Measurements from ENCODE around the gene STAG1. TPM values are rescaled to one million over a fixed set of nuclear protein-coding genes. Genes with fewer than 3 reads are reported as not detected.

Gene STAG1
- polyA plus RNA-seq, 1 donor from 2014 or later, result 30.8 TPM

DNA sequence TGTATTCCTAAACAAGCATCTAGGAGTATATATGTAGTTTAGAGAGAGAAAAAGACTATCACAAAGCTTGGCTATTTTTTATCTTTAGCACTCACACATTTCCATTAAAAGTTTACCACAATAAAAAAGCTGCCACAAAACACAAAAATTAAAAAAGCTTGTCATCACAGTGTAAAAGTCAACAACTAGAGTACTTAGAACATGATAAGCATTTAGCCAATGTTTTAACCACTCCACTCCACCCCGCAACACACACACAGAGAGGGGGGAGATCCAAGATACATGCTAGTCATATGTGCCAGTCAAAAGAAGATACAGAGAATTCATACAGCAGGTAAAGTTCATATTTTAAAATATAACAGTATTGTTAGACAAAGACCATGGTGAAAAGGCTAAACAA lies 79.7 kb downstream of the STAG1 start:
- Histone ChIP-seq H3K36me3 (ENCODE audit: insufficient read depth, low read length) (no peaks in the 10 kb centered on the region), H3K4me2 (ENCODE audit: low read length) (no peak overlapping the region), H3F3A (ENCODE audit: insufficient read depth, low read length, poor library complexity, severe bottlenecking) (peaks cover 6% of the 10 kb centered on the region), H3K27ac (ENCODE audit: low read length) (no peak overlapping the region), H3K27me3 (ENCODE audit: insufficient read depth, low read depth, low read length) (no peaks in the 10 kb centered on the region), H2AFZ (ENCODE audit: low read depth, low read length) (no peak overlapping the region), H3K9me2 (ENCODE audit: insufficient read depth, low read length) (no peaks in the 10 kb centered on the region), H3K79me2 (replicated peaks; ENCODE audit: insufficient read depth, low read length) (peaks cover 50% of the 10 kb centered on the region), H4K20me1 (ENCODE audit: insufficient read depth) (no peaks in the 10 kb centered on the region), H3K9me3 (ENCODE audit: low read length) (no peaks in the 10 kb centered on the region), H3K9ac (ENCODE audit: low read length) (no peak overlapping the region), H3K4me3 (ENCODE audit: low read length) (no peak overlapping the region)
- TF ChIP-seq TAF1 (IDR thresholded peaks at IDR 0.05; ENCODE audit: low read depth) (no peak), POLR2AphosphoS5 (IDR thresholded peaks at IDR 0.05) (no peak), EP300 (conservative IDR thresholded peaks at IDR 0.05; ENCODE audit: poor library complexity, severe bottlenecking) (no peak), RAD21 (conservative IDR thresholded peaks at IDR 0.05) (no peak), EZH2 (IDR thresholded peaks at IDR 0.05; ENCODE audit: borderline replicate concordance, insufficient read depth, low read length, poor library complexity, severe bottlenecking) (no peak)
- TF ChIP-seq, protein P1, sequence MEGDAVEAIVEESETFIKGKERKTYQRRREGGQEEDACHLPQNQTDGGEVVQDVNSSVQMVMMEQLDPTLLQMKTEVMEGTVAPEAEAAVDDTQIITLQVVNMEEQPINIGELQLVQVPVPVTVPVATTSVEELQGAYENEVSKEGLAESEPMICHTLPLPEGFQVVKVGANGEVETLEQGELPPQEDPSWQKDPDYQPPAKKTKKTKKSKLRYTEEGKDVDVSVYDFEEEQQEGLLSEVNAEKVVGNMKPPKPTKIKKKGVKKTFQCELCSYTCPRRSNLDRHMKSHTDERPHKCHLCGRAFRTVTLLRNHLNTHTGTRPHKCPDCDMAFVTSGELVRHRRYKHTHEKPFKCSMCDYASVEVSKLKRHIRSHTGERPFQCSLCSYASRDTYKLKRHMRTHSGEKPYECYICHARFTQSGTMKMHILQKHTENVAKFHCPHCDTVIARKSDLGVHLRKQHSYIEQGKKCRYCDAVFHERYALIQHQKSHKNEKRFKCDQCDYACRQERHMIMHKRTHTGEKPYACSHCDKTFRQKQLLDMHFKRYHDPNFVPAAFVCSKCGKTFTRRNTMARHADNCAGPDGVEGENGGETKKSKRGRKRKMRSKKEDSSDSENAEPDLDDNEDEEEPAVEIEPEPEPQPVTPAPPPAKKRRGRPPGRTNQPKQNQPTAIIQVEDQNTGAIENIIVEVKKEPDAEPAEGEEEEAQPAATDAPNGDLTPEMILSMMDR (IDR thresholded peaks at IDR 0.05; ENCODE audit: poor library complexity, severe bottlenecking), result no peak
- TF ChIP-seq, protein P2, sequence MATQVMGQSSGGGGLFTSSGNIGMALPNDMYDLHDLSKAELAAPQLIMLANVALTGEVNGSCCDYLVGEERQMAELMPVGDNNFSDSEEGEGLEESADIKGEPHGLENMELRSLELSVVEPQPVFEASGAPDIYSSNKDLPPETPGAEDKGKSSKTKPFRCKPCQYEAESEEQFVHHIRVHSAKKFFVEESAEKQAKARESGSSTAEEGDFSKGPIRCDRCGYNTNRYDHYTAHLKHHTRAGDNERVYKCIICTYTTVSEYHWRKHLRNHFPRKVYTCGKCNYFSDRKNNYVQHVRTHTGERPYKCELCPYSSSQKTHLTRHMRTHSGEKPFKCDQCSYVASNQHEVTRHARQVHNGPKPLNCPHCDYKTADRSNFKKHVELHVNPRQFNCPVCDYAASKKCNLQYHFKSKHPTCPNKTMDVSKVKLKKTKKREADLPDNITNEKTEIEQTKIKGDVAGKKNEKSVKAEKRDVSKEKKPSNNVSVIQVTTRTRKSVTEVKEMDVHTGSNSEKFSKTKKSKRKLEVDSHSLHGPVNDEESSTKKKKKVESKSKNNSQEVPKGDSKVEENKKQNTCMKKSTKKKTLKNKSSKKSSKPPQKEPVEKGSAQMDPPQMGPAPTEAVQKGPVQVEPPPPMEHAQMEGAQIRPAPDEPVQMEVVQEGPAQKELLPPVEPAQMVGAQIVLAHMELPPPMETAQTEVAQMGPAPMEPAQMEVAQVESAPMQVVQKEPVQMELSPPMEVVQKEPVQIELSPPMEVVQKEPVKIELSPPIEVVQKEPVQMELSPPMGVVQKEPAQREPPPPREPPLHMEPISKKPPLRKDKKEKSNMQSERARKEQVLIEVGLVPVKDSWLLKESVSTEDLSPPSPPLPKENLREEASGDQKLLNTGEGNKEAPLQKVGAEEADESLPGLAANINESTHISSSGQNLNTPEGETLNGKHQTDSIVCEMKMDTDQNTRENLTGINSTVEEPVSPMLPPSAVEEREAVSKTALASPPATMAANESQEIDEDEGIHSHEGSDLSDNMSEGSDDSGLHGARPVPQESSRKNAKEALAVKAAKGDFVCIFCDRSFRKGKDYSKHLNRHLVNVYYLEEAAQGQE (IDR thresholded peaks at IDR 0.05; ENCODE audit: borderline replicate concordance), result no peak

DNA sequence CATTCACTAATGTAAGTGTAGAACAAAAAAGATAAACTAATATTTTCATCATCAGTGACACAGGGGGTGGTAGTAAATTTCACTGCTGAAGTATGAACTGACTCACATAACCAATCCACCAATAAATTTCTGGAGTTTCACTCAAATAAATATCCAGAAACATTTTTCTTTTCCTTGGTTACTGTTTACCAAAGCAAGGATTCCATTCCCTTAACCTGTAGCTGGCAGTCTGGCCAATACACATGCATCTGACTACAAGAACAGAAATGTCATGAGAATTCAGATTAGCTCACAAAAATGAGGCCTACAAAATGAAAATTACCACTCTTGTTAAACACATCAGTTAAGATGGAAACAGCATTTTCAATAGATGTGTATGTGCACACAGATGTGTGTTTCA lies 80.3 kb downstream of the STAG1 start:
- H4K20me1 ChIP-seq (ENCODE audit: insufficient read depth), result no peaks in the 10 kb centered on the region
- peaks cover 6% of the 10 kb centered on the region for H3F3A ChIP-seq (ENCODE audit: insufficient read depth, low read length, poor library complexity, severe bottlenecking)
- H3K27ac ChIP-seq (ENCODE audit: low read length), result no peak overlapping the region
- no peak overlapping the region for H3K4me3 ChIP-seq (ENCODE audit: low read length)
- no peak overlapping the region for H3K9ac ChIP-seq (ENCODE audit: low read length)
- H3K9me3 ChIP-seq (ENCODE audit: low read length), result no peaks in the 10 kb centered on the region
- H3K4me2 ChIP-seq (ENCODE audit: low read length), result no peak overlapping the region
- H3K9me2 ChIP-seq (ENCODE audit: insufficient read depth, low read length), result no peaks in the 10 kb centered on the region
- peaks cover 50% of the 10 kb centered on the region for H3K79me2 ChIP-seq (replicated peaks; ENCODE audit: insufficient read depth, low read length)
- no peaks in the 10 kb centered on the region for H3K27me3 ChIP-seq (ENCODE audit: insufficient read depth, low read depth, low read length)
- TF ChIP-seq EP300 (conservative IDR thresholded peaks at IDR 0.05; ENCODE audit: poor library complexity, severe bottlenecking), result no peak
- TF ChIP-seq, protein P1 (IDR thresholded peaks at IDR 0.05; ENCODE audit: poor library complexity, severe bottlenecking), result no peak
- no peak for TF ChIP-seq POLR2AphosphoS5 (IDR thresholded peaks at IDR 0.05)
- no peak for TF ChIP-seq MXI1 (conservative IDR thresholded peaks at IDR 0.05; ENCODE audit: poor library complexity, severe bottlenecking)
- TF ChIP-seq, protein P2 (IDR thresholded peaks at IDR 0.05; ENCODE audit: borderline replicate concordance), result no peak
- TF ChIP-seq EZH2 (IDR thresholded peaks at IDR 0.05; ENCODE audit: borderline replicate concordance, insufficient read depth, low read length, poor library complexity, severe bottlenecking), result no peak
- no peak for TF ChIP-seq SMC3 (conservative IDR thresholded peaks at IDR 0.05; ENCODE audit: poor library complexity)
- TF ChIP-seq RAD21 (conservative IDR thresholded peaks at IDR 0.05), result no peak
- TF ChIP-seq TAF1 (IDR thresholded peaks at IDR 0.05; ENCODE audit: low read depth), result no peak
- H2AFZ ChIP-seq (ENCODE audit: low read depth, low read length), result no peak overlapping the region
- no peaks in the 10 kb centered on the region for H3K36me3 ChIP-seq (ENCODE audit: insufficient read depth, low read length)

Measured in neural cell (in vitro differentiated cells).